Hematopoietic multipotent progenitor cell treated with erythropoietin and hydrocortisone succinate and interleukin-3 and kit ligand, for 17 days (in vitro differentiated cells): ENCODE data around the gene KCTD19.

ENCODE experiments used
- DNase-seq: peaks from one replicate; pipeline ENCODE4 v3.0.0-alpha.2; 2015; ENCODE audit warnings: low spot score

KCTD19 gene

DNA sequence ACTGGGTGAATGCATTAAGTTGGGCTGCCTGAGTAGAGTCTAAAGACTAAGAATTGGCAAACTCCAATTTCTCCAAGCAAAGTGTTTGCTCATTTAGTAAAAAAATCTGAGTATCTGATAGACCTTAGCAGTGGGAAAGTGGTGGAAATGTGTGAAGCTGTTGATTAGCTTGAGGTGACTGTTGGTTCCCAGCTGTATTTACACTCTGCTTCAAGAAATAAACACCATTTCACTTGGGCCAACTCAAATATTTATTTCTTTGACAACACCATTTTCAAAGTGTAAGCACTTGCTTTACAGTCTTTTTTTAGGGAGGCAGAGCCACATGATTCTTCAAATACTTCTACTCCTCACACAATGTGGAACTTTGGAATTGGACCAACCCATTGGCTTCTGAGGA, 8.7 kb downstream of the KCTD19 start:
- DNase-seq = no peak

- DNase-seq = no peak
Observed at GRCh38 chr16:67312719-67313118, 13.8 kb downstream of the KCTD19 start.

GRCh38 chr16:67311607-67312488, 14.7 kb downstream of the KCTD19 start:
- DNase-seq = no peak

DNA sequence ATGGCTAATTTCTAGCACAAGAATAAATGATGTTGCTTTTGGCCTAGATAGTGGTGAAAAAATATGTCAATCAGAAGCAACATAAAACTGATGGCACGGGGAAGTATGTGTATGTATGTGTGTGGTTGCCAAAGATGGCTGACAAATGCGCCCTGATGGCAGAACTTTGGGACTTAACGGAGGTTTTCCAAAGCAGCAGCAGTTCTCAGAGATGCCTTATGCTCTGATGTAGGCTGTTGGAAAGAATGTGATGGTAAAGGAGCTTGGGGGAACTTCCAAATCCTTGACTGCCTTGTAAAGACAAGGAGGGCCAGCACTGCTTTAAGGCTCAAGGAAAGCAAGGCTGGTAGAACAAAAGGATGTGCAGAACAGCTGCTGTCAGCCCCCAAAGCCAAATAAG, 16.0 kb downstream of the KCTD19 start:
- no peak for DNase-seq

- no peak for DNase-seq
Observed at GRCh38 chr16:67305216-67306071, 21.1 kb downstream of the KCTD19 start.

GRCh38 chr16:67304020-67304419, 22.5 kb downstream of the KCTD19 start:
- DNase-seq = no peak

DNA sequence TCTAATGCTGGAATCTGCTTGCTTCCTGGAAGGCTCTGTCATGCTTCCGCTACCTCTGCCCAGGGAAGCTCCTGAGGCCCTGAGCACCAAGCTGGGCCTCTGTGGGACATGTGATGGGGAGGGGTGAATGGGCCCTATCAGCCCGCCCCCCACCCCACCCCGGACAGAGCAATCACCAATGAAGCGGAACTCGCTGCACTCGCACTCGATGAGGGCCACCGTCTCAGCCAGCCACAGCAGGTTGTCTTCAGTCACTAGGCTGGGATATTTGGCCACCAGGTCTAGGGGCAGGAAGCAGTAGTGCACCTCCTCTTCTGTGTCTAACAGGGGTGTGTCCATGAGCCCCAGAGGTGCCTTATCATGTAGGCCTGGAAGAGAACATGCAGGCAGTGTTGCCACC, 23.6 kb downstream of the KCTD19 start:
- no peak for DNase-seq

- no peak for DNase-seq
Observed at GRCh38 chr16:67302076-67302475, 24.5 kb downstream of the KCTD19 start.

GRCh38 chr16:67301080-67301782, 25.3 kb downstream of the KCTD19 start:
- no peak for DNase-seq

- no peak for DNase-seq
Observed at GRCh38 chr16:67299269-67299668, 27.3 kb downstream of the KCTD19 start.

DNA sequence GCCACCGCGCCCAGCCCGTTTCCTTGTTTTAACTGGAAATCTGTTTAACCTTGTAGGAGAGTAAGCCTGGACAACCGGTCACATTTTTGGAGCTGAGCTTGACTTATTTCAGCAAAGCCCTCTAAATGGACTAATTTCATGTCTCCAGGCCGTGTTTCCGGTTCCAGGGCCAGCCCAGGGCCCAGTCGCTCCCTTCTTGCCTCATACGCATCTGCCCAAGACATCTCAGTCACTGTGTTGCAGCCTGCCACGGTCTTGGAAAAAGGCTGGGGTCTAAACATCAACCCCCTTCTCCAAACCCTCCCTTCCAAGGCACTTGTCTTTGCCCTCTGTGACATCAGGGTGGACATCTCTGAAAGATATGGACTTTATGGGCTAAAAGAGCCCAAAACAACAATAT, 28.3 kb downstream of the KCTD19 start:
- DNase-seq = no peak

DNA sequence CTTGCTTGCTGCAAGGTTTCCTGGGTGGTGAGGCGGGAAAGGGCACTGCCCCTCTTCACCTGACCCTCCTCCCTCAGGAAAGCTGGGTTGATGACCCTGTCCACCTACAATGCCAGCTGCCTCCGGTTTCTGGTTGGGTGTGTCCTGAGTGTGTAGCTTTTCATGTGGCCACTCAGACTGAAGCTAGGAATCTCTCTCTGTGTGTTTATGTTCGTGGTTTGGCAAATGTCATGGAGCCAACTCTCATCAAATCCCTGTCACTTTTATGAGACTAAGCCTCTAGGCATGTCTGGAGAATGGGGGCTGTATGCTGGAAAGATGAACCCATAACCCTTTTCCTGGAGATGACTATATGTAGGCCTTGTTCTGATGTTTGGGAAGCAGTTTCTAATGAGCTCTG, 30.1 kb downstream of the KCTD19 start:
- no peak for DNase-seq

- DNase-seq = no peak
Observed at GRCh38 chr16:67294938-67295361, 31.6 kb downstream of the KCTD19 start.

DNA sequence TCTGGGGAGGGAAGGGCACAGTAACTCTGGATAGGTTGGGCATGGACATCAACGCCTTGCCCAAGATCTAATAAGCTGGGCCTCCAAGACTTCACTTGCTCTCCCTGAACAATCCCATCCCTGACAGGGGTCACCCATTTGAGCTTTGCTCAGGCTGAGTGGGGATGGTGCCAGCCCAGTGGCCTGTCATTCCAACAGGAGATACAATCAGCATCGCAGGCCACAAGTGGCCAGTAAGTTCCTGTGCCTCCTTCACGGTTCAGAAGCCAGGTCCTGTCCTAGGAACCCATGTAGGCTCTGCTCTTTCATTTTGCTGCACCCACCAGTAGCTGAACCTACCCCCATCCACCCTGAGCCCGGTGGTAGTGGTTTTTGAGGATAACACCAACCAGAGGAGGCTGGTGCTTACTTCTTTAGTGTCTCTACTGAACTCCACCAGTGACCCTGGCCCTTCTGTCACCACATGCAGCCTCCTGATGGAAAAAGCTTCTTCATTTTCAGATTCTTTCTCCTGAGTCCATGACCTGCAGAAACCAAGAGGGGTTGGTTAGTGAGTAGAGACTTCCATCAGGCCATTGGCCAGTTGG, 32.3 kb downstream of the KCTD19 start:
- DNase-seq = no peak

DNA sequence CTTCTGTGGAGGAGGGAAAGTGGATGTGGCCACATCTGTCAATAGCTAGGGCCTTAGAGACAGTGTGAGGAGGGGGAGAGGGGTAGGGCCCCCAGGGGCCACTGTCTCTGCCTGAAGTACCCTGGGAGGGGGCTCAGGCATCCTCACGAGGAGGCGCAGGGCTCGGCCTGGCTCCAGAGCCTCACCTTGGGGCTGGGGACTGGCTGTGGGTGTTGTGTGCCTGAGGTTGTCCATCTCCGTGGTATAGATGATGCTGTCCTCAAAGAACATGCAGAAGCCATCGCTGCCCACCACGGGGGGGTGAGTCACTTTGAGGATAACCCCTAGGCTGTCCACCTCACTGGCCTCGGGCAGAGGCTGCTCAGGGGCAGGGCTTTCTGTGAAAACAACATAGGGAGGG, 35.1 kb downstream of the KCTD19 start:
- no peak for DNase-seq

GRCh38 chr16:67287960-67288359, 38.6 kb downstream of the KCTD19 start:
- DNase-seq = no peak

- no peak for DNase-seq
Observed at GRCh38 chr16:67286441-67287235, 39.9 kb downstream of the KCTD19 start.

GRCh38 chr16:67284699-67285646, 41.6 kb downstream of the KCTD19 start:
- DNase-seq = peak; percentile 32

DNA sequence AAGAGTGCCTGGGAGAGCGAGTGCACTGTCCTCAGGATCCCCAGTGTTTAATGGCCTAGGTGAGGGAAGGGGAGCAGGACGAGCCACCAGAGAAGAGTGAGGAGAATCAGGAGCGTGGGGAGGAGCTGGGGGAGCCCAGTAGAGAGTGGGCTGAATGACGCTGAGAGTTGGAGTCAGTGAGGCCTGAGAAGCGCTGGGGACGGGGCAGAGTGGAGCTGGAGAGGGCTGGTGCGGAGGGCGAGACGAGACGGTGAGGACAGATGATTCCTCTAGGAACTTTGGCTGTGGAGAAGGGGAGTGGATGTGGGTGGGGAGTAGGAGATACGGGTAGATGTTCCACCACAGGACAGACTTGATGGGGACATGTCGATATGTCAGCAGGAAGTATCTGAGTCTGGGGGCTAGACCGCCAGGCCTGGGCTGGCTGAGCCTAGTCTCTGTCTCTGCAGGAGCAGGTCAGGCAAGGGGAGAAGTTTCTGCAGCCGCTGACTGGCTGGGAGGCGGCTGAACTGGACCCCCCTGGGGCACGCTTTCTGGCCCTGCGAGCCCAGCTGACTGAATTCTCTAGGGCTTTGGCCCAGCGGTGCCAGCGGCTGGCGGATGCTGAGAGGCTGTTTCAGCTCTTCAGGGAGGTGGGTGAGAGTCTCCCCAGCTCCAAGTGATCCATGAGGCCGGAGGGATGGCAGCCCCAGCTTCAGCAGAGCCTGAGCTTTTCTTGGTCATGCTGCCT, 42.5 kb downstream of the KCTD19 start:
- DNase-seq = no peak
